Measurements from ENCODE around the gene KLK8. TPM values are rescaled to one million over a fixed set of nuclear protein-coding genes. Genes with fewer than 3 reads are reported as not detected.

KLK8 gene
- 2.2 TPM for total RNA-seq
- 11.0 TPM for polyA plus RNA-seq
- long read RNA-seq, donor 1, result 0 reads
- long read RNA-seq, donor 2, partial matches to known transcripts, result 0 of 4 reads
- long read RNA-seq, donor 2, other reads (novel, unspliced or antisense), result 0 of 4 reads
- long read RNA-seq, donor 3, partial matches to known transcripts, result 0 of 1 reads
- long read RNA-seq, donor 3, other reads (novel, unspliced or antisense), result 0 of 1 reads
- long read RNA-seq, donor 4, result 0 reads
- long read RNA-seq, donor 5, partial matches to known transcripts, result 0 of 1 reads
- long read RNA-seq, donor 5, other reads (novel, unspliced or antisense), result 0 of 1 reads
- long read RNA-seq, donor 6, partial matches to known transcripts, result 0 of 1 reads
- long read RNA-seq, donor 6, other reads (novel, unspliced or antisense), result 0 of 1 reads
- long read RNA-seq, donor 7, partial matches to known transcripts, result 0 of 2 reads
- long read RNA-seq, donor 7, other reads (novel, unspliced or antisense), result 0 of 2 reads
- long read RNA-seq, donor 8, partial matches to known transcripts, result 0 of 1 reads
- long read RNA-seq, donor 8, other reads (novel, unspliced or antisense), result 0 of 1 reads
- long read RNA-seq, donor 9, result 0 reads
- long read RNA-seq, donor 10, partial matches to known transcripts, result 0 of 1 reads
- long read RNA-seq, donor 10, other reads (novel, unspliced or antisense), result 0 of 1 reads

GRCh38 chr19:51001515-51001914 lies at the start of gene KLK8:
Gene KLK8, minus strand, starts transcription at chr19:51001604. Its CDS starts 437 bp downstream, at chr19:51001167.
- H3K4me1 ChIP-seq (ENCODE audit: control insufficient read depth in 2 of 2, insufficient read depth in 2 of 2, low read length in 2 of 2), result no peaks in the 10 kb centered on the region
- 46% methylated on average over 7 of the region's 7 CpGs for WGBS
- no peak within 1 kb of the TSS for H3K27ac ChIP-seq (ENCODE audit: low read depth in 1 of 2, low read length in 1 of 2)
- no peak for DNase-seq (ENCODE audit: low read depth in 6 of 9, low spot score in 9 of 9)
- no peaks in the 10 kb centered on the region for H3K36me3 ChIP-seq (ENCODE audit: control insufficient read depth in 2 of 2, insufficient read depth in 2 of 2, low read length in 1 of 2)
- H3K4me3 ChIP-seq (ENCODE audit: low read length in 2 of 2), result no peak within 1 kb of the TSS
- H3K9me3 ChIP-seq (ENCODE audit: control insufficient read depth in 2 of 2, insufficient read depth in 1 of 2, low read length in 1 of 2), result peaks cover 0 to 3% of the 10 kb centered on the region in 2 donors
- H3K27me3 ChIP-seq (ENCODE audit: control insufficient read depth in 2 of 2, insufficient read depth in 1 of 2, low read length in 1 of 2), result peaks cover 0 to 22% of the 10 kb centered on the region in 2 donors

- no peak overlapping the region for H3K4me3 ChIP-seq (ENCODE audit: low read length in 2 of 2)
Measured at GRCh38 chr19:51047031-51047335, 45.6 kb upstream of the KLK8 start.

GRCh38 chr19:51044327-51044726 lies 42.9 kb upstream of the KLK8 start:
- no peaks in the 10 kb centered on the region for H3K36me3 ChIP-seq (ENCODE audit: control insufficient read depth in 2 of 2, insufficient read depth in 2 of 2, low read length in 1 of 2)
- no peak for DNase-seq (ENCODE audit: low read depth in 6 of 9, low spot score in 9 of 9)
- H3K4me1 ChIP-seq (ENCODE audit: control insufficient read depth in 2 of 2, insufficient read depth in 2 of 2, low read length in 2 of 2), result no peaks in the 10 kb centered on the region
- H3K4me3 ChIP-seq (ENCODE audit: low read length in 2 of 2), result no peak overlapping the region
- 91% methylated on average over 11 of the region's 11 CpGs for WGBS
- H3K9me3 ChIP-seq (ENCODE audit: control insufficient read depth in 2 of 2, insufficient read depth in 1 of 2, low read length in 1 of 2), result no peaks in the 10 kb centered on the region
- no peak overlapping the region for H3K27ac ChIP-seq (ENCODE audit: low read depth in 1 of 2, low read length in 1 of 2)
- peaks cover 0 to 5% of the 10 kb centered on the region in 2 donors for H3K27me3 ChIP-seq (ENCODE audit: control insufficient read depth in 2 of 2, insufficient read depth in 1 of 2, low read length in 1 of 2)

More at GRCh38 chr19:51047031-51047335, 45.6 kb upstream of the KLK8 start:
- 11% methylated on average over 4 of the region's 4 CpGs for WGBS
- no peak overlapping the region for H3K27ac ChIP-seq (ENCODE audit: low read depth in 1 of 2, low read length in 1 of 2)
- DNase-seq (ENCODE audit: low read depth in 6 of 9, low spot score in 9 of 9), result no peak
- no peaks in the 10 kb centered on the region for H3K36me3 ChIP-seq (ENCODE audit: control insufficient read depth in 2 of 2, insufficient read depth in 2 of 2, low read length in 1 of 2)
- no peaks in the 10 kb centered on the region for H3K9me3 ChIP-seq (ENCODE audit: control insufficient read depth in 2 of 2, insufficient read depth in 1 of 2, low read length in 1 of 2)
- no peaks in the 10 kb centered on the region for H3K4me1 ChIP-seq (ENCODE audit: control insufficient read depth in 2 of 2, insufficient read depth in 2 of 2, low read length in 2 of 2)
- peaks cover 0 to 5% of the 10 kb centered on the region in 2 donors for H3K27me3 ChIP-seq (ENCODE audit: control insufficient read depth in 2 of 2, insufficient read depth in 1 of 2, low read length in 1 of 2)

- H3K36me3 ChIP-seq (ENCODE audit: control insufficient read depth in 2 of 2, insufficient read depth in 2 of 2, low read length in 1 of 2), result no peaks in the 10 kb centered on the region
- H3K27ac ChIP-seq (ENCODE audit: low read depth in 1 of 2, low read length in 1 of 2), result no peak overlapping the region
- H3K4me3 ChIP-seq (ENCODE audit: low read length in 2 of 2), result no peak overlapping the region
- no peaks in the 10 kb centered on the region for H3K9me3 ChIP-seq (ENCODE audit: control insufficient read depth in 2 of 2, insufficient read depth in 1 of 2, low read length in 1 of 2)
- H3K4me1 ChIP-seq (ENCODE audit: control insufficient read depth in 2 of 2, insufficient read depth in 2 of 2, low read length in 2 of 2), result no peaks in the 10 kb centered on the region
- DNase-seq (ENCODE audit: low read depth in 6 of 9, low spot score in 9 of 9), result no peak
- WGBS, result 85% methylated on average over 9 of the region's 9 CpGs
- peaks cover 0 to 5% of the 10 kb centered on the region in 2 donors for H3K27me3 ChIP-seq (ENCODE audit: control insufficient read depth in 2 of 2, insufficient read depth in 1 of 2, low read length in 1 of 2)
Measured at GRCh38 chr19:51043497-51043896, 42.1 kb upstream of the KLK8 start.

- Histone ChIP-seq H3K27me3 (ENCODE audit: control insufficient read depth in 2 of 2, insufficient read depth in 1 of 2, low read length in 1 of 2) (no peaks in the 10 kb centered on the region), H3K4me1 (ENCODE audit: control insufficient read depth in 2 of 2, insufficient read depth in 2 of 2, low read length in 2 of 2) (no peaks in the 10 kb centered on the region), H3K9me3 (ENCODE audit: control insufficient read depth in 2 of 2, insufficient read depth in 1 of 2, low read length in 1 of 2) (no peaks in the 10 kb centered on the region), H3K36me3 (ENCODE audit: control insufficient read depth in 2 of 2, insufficient read depth in 2 of 2, low read length in 1 of 2) (no peaks in the 10 kb centered on the region), H3K4me3 (ENCODE audit: low read length in 2 of 2) (no peak overlapping the region), H3K27ac (ENCODE audit: low read depth in 1 of 2, low read length in 1 of 2) (no peak overlapping the region)
- WGBS, result 95% methylated on average over 6 of the region's 6 CpGs
- no peak for DNase-seq (ENCODE audit: low read depth in 6 of 9, low spot score in 9 of 9)
Measured at GRCh38 chr19:51040151-51040550, 38.7 kb upstream of the KLK8 start.

GRCh38 chr19:51036519-51036918 lies 35.1 kb upstream of the KLK8 start:
- H3K4me3 ChIP-seq (ENCODE audit: low read length in 2 of 2), result no peak overlapping the region
- no peaks in the 10 kb centered on the region for H3K27me3 ChIP-seq (ENCODE audit: control insufficient read depth in 2 of 2, insufficient read depth in 1 of 2, low read length in 1 of 2)
- WGBS, result 63% methylated on average over 9 of the region's 9 CpGs
- H3K36me3 ChIP-seq (ENCODE audit: control insufficient read depth in 2 of 2, insufficient read depth in 2 of 2, low read length in 1 of 2), result no peaks in the 10 kb centered on the region
- no peaks in the 10 kb centered on the region for H3K4me1 ChIP-seq (ENCODE audit: control insufficient read depth in 2 of 2, insufficient read depth in 2 of 2, low read length in 2 of 2)
- H3K9me3 ChIP-seq (ENCODE audit: control insufficient read depth in 2 of 2, insufficient read depth in 1 of 2, low read length in 1 of 2), result no peaks in the 10 kb centered on the region
- H3K27ac ChIP-seq (ENCODE audit: low read depth in 1 of 2, low read length in 1 of 2), result no peak overlapping the region
- DNase-seq (ENCODE audit: low read depth in 6 of 9, low spot score in 9 of 9), result no peak

- WGBS, result 55% methylated on average over 11 of the region's 11 CpGs
- Histone ChIP-seq H3K4me3 (ENCODE audit: low read length in 2 of 2) (no peak within 1 kb of the TSS), H3K27ac (ENCODE audit: low read depth in 1 of 2, low read length in 1 of 2) (no peak within 1 kb of the TSS)
Measured at GRCh38 chr19:51034704-51035103, 33.3 kb upstream of the KLK8 start, which contains the start of gene KLK12. Gene KLK12, minus strand, starts transcription at chr19:51035002. Its CDS starts 381 bp downstream, at chr19:51034621.

GRCh38 chr19:51031880-51032225 lies 30.4 kb upstream of the KLK8 start:
- peaks cover 0 to 7% of the 10 kb centered on the region in 2 donors for H3K27me3 ChIP-seq (ENCODE audit: control insufficient read depth in 2 of 2, insufficient read depth in 1 of 2, low read length in 1 of 2)

More at GRCh38 chr19:51034704-51035103, 33.3 kb upstream of the KLK8 start, which contains the start of gene KLK12:
- DNase-seq (ENCODE audit: low read depth in 6 of 9, low spot score in 9 of 9), result no peak
- no peaks in the 10 kb centered on the region for H3K36me3 ChIP-seq (ENCODE audit: control insufficient read depth in 2 of 2, insufficient read depth in 2 of 2, low read length in 1 of 2)
- no peaks in the 10 kb centered on the region for H3K4me1 ChIP-seq (ENCODE audit: control insufficient read depth in 2 of 2, insufficient read depth in 2 of 2, low read length in 2 of 2)
- no peaks in the 10 kb centered on the region for H3K9me3 ChIP-seq (ENCODE audit: control insufficient read depth in 2 of 2, insufficient read depth in 1 of 2, low read length in 1 of 2)
- no peaks in the 10 kb centered on the region for H3K27me3 ChIP-seq (ENCODE audit: control insufficient read depth in 2 of 2, insufficient read depth in 1 of 2, low read length in 1 of 2)

GRCh38 chr19:51031220-51031879 lies 29.9 kb upstream of the KLK8 start:
- Histone ChIP-seq H3K9me3 (ENCODE audit: control insufficient read depth in 2 of 2, insufficient read depth in 1 of 2, low read length in 1 of 2) (no peaks in the 10 kb centered on the region), H3K4me3 (ENCODE audit: low read length in 2 of 2) (no peak overlapping the region), H3K36me3 (ENCODE audit: control insufficient read depth in 2 of 2, insufficient read depth in 2 of 2, low read length in 1 of 2) (no peaks in the 10 kb centered on the region), H3K27ac (ENCODE audit: low read depth in 1 of 2, low read length in 1 of 2) (no peak overlapping the region), H3K27me3 (ENCODE audit: control insufficient read depth in 2 of 2, insufficient read depth in 1 of 2, low read length in 1 of 2) (peaks cover 0 to 7% of the 10 kb centered on the region in 2 donors), H3K4me1 (ENCODE audit: control insufficient read depth in 2 of 2, insufficient read depth in 2 of 2, low read length in 2 of 2) (no peaks in the 10 kb centered on the region)
- DNase-seq (ENCODE audit: low read depth in 6 of 9, low spot score in 9 of 9), result no peak
- WGBS, result 94% methylated on average over 7 of the region's 7 CpGs

More at GRCh38 chr19:51031880-51032225, 30.4 kb upstream of the KLK8 start:
- no peaks in the 10 kb centered on the region for H3K9me3 ChIP-seq (ENCODE audit: control insufficient read depth in 2 of 2, insufficient read depth in 1 of 2, low read length in 1 of 2)
- H3K4me3 ChIP-seq (ENCODE audit: low read length in 2 of 2), result no peak overlapping the region
- H3K36me3 ChIP-seq (ENCODE audit: control insufficient read depth in 2 of 2, insufficient read depth in 2 of 2, low read length in 1 of 2), result no peaks in the 10 kb centered on the region
- no peak for DNase-seq (ENCODE audit: low read depth in 6 of 9, low spot score in 9 of 9)
- no peaks in the 10 kb centered on the region for H3K4me1 ChIP-seq (ENCODE audit: control insufficient read depth in 2 of 2, insufficient read depth in 2 of 2, low read length in 2 of 2)
- H3K27ac ChIP-seq (ENCODE audit: low read depth in 1 of 2, low read length in 1 of 2), result no peak overlapping the region
- 93% methylated on average over 28 of the region's 28 CpGs for whole genome bisulfite sequencing

Measured in thymus (tissue), 14 donors.